Measurements from ENCODE around the gene FAM222A. TPM values are rescaled to one million over a fixed set of nuclear protein-coding genes. Genes with fewer than 3 reads are reported as not detected.

Gene FAM222A
- total RNA-seq, 1 experiment from 2014 or later = 1.6 TPM

DNA sequence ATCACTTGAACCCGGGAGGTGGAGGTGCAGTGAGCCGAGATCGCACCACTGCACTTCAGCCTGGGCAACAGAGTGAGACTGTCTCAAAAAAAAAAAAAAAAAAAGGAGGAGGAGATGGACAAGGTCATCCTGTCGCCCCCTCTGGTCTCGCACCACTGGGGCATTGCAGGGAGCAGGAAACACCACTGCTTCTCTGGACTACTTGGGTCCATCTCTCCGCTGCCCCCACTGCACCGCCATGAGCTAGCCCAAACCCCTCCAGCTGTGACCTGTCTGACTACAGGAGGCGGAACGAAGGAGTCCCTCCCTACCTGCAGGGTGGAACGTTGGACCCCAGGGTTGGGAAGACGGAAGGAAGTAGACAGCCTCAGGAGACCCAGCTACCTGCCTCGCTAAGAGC lies 18.2 kb upstream of the FAM222A start:
- no peaks in the 10 kb centered on the region for H3K36me3 Mint-ChIP-seq
- no peak overlapping the region for H3K4me3 Mint-ChIP-seq
- ChIA-PET POLR2A (no interaction called here), CTCF (interaction anchor here (0.7 to 1.1 kb wide), 3 partner anchors 9 to 210 kb away, joined by 3 read pairs; no protein-coding TSS in a partner anchor)
- peaks cover 4% of the 10 kb centered on the region; the same call in 1 of the 2 replicates for H3K4me1 Mint-ChIP-seq
- DNase-seq (ENCODE audit: low spot score) = no peak
- TF ChIP-seq GABPB1 (CRISPR knock-in tag; IDR thresholded peaks at IDR 0.05) (no peak), GTF2I (CRISPR knock-in tag; conservative IDR thresholded peaks at IDR 0.05) (no peak), ATF1 (CRISPR knock-in tag; IDR thresholded peaks at IDR 0.05) (no peak), FOXK1 (CRISPR knock-in tag; IDR thresholded peaks at IDR 0.05) (no peak), SMAD3 (CRISPR knock-in tag; IDR thresholded peaks at IDR 0.05; ENCODE audit: borderline replicate concordance) (no peak), NFYB (CRISPR knock-in tag; conservative IDR thresholded peaks at IDR 0.05; ENCODE audit: low read depth) (no peak), OVOL2 (CRISPR knock-in tag; IDR thresholded peaks at IDR 0.05; ENCODE audit: borderline replicate concordance) (no peak), ERG (CRISPR knock-in tag; IDR thresholded peaks at IDR 0.05) (no peak)
- TF ChIP-seq, protein P1, sequence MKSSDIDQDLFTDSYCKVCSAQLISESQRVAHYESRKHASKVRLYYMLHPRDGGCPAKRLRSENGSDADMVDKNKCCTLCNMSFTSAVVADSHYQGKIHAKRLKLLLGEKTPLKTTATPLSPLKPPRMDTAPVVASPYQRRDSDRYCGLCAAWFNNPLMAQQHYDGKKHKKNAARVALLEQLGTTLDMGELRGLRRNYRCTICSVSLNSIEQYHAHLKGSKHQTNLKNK (CRISPR knock-in tag; IDR thresholded peaks at IDR 0.05) = no peak
- TF ChIP-seq, protein P2, sequence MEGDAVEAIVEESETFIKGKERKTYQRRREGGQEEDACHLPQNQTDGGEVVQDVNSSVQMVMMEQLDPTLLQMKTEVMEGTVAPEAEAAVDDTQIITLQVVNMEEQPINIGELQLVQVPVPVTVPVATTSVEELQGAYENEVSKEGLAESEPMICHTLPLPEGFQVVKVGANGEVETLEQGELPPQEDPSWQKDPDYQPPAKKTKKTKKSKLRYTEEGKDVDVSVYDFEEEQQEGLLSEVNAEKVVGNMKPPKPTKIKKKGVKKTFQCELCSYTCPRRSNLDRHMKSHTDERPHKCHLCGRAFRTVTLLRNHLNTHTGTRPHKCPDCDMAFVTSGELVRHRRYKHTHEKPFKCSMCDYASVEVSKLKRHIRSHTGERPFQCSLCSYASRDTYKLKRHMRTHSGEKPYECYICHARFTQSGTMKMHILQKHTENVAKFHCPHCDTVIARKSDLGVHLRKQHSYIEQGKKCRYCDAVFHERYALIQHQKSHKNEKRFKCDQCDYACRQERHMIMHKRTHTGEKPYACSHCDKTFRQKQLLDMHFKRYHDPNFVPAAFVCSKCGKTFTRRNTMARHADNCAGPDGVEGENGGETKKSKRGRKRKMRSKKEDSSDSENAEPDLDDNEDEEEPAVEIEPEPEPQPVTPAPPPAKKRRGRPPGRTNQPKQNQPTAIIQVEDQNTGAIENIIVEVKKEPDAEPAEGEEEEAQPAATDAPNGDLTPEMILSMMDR (IDR thresholded peaks at IDR 0.05) = no peak
- TF ChIP-seq, protein P3, sequence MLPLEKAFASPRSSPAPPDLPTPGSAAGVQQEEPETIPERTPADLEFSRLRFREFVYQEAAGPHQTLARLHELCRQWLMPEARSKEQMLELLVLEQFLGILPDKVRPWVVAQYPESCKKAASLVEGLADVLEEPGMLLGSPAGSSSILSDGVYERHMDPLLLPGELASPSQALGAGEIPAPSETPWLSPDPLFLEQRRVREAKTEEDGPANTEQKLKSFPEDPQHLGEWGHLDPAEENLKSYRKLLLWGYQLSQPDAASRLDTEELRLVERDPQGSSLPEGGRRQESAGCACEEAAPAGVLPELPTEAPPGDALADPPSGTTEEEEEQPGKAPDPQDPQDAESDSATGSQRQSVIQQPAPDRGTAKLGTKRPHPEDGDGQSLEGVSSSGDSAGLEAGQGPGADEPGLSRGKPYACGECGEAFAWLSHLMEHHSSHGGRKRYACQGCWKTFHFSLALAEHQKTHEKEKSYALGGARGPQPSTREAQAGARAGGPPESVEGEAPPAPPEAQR (CRISPR knock-in tag; IDR thresholded peaks at IDR 0.05) = no peak
- H3K27me3 Mint-ChIP-seq (ENCODE audit: low read depth) = peaks cover 8% of the 10 kb centered on the region
- peak; percentile 51 for ATAC-seq
- no peak overlapping the region for H3K27ac Mint-ChIP-seq
- H3K9me3 Mint-ChIP-seq = peaks cover 5% of the 10 kb centered on the region

DNA sequence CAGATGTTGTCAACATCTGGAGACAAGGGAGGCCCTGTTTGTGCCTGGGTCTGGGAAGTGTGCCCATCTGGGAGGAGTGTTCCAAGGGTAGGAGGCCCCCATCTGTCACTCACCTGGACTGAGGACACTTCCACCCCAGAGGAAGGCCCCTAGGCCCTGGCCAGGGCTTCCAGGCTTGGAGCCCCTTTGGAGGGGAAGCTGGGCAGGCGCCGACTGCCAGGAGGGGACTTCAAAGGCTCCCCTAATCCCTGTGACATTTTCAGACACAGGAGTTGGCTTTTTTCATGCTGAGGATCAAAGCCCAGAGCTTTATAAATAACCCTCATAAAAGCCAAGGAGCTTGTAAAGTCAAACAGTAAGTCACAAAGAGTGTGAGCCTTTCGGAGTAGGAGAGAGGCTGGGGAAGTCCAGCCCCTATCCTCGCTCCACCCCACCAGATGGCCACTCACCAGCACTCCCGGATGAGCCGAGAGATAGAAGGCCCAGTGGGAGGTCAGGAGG lies 17.6 kb upstream of the FAM222A start:
- no peak for DNase-seq (ENCODE audit: low spot score)
- Mint-ChIP-seq H3K36me3 (no peaks in the 10 kb centered on the region), H3K27me3 (ENCODE audit: low read depth) (peaks cover 8% of the 10 kb centered on the region), H3K9me3 (peaks cover 5% of the 10 kb centered on the region), H3K4me3 (no peak overlapping the region), H3K4me1 (peaks cover 4% of the 10 kb centered on the region; the same call in 1 of the 2 replicates), H3K27ac (no peak overlapping the region)
- TF ChIP-seq ATF1 (CRISPR knock-in tag; IDR thresholded peaks at IDR 0.05) = no peak
- no peak for ATAC-seq
- CTCF ChIA-PET = interaction anchor here (0.7 to 1.3 kb wide), 4 partner anchors 9 to 210 kb away, joined by 3 read pairs; no protein-coding TSS in a partner anchor
- POLR2A ChIA-PET = no interaction called here

- CTCF ChIA-PET = interaction anchor here (1.1 to 1.3 kb wide), 2 partner anchors 10 to 43 kb away, joined by 3 read pairs; no protein-coding TSS in a partner anchor
- ATAC-seq = no peak
- POLR2A ChIA-PET = no interaction called here
These were observed 16.9 kb upstream of the FAM222A start for GRCh38 chr12:109696485-109697269.

GRCh38 chr12:109697270-109697553 lies 16.4 kb upstream of the FAM222A start:
- Mint-ChIP-seq H3K27ac (no peak overlapping the region), H3K9me3 (no peaks in the 10 kb centered on the region), H3K27me3 (ENCODE audit: low read depth) (peaks cover 3% of the 10 kb centered on the region; the same call in 1 of the 2 replicates), H3K36me3 (no peaks in the 10 kb centered on the region), H3K4me1 (peaks cover 4% of the 10 kb centered on the region; the same call in 1 of the 2 replicates), H3K4me3 (no peak overlapping the region)
- POLR2A ChIA-PET = no interaction called here
- no peak for DNase-seq (ENCODE audit: low spot score)
- no peak for ATAC-seq
- CTCF ChIA-PET = interaction anchor here (0.6 to 3.1 kb wide), 3 partner anchors 36 to 100 kb away, joined by 3 to 21 read pairs (median 3); no protein-coding TSS in a partner anchor
- TF ChIP-seq, protein P4, sequence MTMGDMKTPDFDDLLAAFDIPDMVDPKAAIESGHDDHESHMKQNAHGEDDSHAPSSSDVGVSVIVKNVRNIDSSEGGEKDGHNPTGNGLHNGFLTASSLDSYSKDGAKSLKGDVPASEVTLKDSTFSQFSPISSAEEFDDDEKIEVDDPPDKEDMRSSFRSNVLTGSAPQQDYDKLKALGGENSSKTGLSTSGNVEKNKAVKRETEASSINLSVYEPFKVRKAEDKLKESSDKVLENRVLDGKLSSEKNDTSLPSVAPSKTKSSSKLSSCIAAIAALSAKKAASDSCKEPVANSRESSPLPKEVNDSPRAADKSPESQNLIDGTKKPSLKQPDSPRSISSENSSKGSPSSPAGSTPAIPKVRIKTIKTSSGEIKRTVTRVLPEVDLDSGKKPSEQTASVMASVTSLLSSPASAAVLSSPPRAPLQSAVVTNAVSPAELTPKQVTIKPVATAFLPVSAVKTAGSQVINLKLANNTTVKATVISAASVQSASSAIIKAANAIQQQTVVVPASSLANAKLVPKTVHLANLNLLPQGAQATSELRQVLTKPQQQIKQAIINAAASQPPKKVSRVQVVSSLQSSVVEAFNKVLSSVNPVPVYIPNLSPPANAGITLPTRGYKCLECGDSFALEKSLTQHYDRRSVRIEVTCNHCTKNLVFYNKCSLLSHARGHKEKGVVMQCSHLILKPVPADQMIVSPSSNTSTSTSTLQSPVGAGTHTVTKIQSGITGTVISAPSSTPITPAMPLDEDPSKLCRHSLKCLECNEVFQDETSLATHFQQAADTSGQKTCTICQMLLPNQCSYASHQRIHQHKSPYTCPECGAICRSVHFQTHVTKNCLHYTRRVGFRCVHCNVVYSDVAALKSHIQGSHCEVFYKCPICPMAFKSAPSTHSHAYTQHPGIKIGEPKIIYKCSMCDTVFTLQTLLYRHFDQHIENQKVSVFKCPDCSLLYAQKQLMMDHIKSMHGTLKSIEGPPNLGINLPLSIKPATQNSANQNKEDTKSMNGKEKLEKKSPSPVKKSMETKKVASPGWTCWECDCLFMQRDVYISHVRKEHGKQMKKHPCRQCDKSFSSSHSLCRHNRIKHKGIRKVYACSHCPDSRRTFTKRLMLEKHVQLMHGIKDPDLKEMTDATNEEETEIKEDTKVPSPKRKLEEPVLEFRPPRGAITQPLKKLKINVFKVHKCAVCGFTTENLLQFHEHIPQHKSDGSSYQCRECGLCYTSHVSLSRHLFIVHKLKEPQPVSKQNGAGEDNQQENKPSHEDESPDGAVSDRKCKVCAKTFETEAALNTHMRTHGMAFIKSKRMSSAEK (CRISPR knock-in tag; IDR thresholded peaks at IDR 0.05; ENCODE audit: borderline replicate concordance) = no peak
- TF ChIP-seq SP1 (CRISPR knock-in tag; conservative IDR thresholded peaks at IDR 0.05) = no peak
- TF ChIP-seq JAZF1 (CRISPR knock-in tag; IDR thresholded peaks at IDR 0.05) = no peak
- no peak for TF ChIP-seq HMGA2 (CRISPR knock-in tag; IDR thresholded peaks at IDR 0.05)
- no peak for TF ChIP-seq RELA (CRISPR knock-in tag; IDR thresholded peaks at IDR 0.05; ENCODE audit: borderline replicate concordance)
- no peak for TF ChIP-seq NFYB (CRISPR knock-in tag; conservative IDR thresholded peaks at IDR 0.05; ENCODE audit: low read depth)
- TF ChIP-seq SMAD4 (CRISPR knock-in tag; IDR thresholded peaks at IDR 0.05) = no peak
- TF ChIP-seq ETV6 (CRISPR knock-in tag; IDR thresholded peaks at IDR 0.05) = no peak

More at GRCh38 chr12:109696485-109697269, 16.9 kb upstream of the FAM222A start:
- no peak for DNase-seq (ENCODE audit: low spot score)
- H3K9me3 Mint-ChIP-seq = peaks cover 3% of the 10 kb centered on the region
- peaks cover 4% of the 10 kb centered on the region; the same call in 1 of the 2 replicates for H3K4me1 Mint-ChIP-seq
- TF ChIP-seq OVOL2 (CRISPR knock-in tag; IDR thresholded peaks at IDR 0.05; ENCODE audit: borderline replicate concordance) = no peak
- no peak for TF ChIP-seq TCF7 (CRISPR knock-in tag; IDR thresholded peaks at IDR 0.05; ENCODE audit: low read depth)
- no peak for TF ChIP-seq PRRX2 (CRISPR knock-in tag; IDR thresholded peaks at IDR 0.05)
- TF ChIP-seq SMAD4 (CRISPR knock-in tag; IDR thresholded peaks at IDR 0.05) = no peak
- TF ChIP-seq ETV6 (CRISPR knock-in tag; IDR thresholded peaks at IDR 0.05) = no peak
- H3K27ac Mint-ChIP-seq = no peak overlapping the region
- no peaks in the 10 kb centered on the region for H3K36me3 Mint-ChIP-seq
- H3K4me3 Mint-ChIP-seq = no peak overlapping the region
- H3K27me3 Mint-ChIP-seq (ENCODE audit: low read depth) = peaks cover 5% of the 10 kb centered on the region

Measured in WTC11 (cell line).